Fibroblast of the conjunctiva (primary cell): ENCODE results near the gene STARD10.
A peak's percentile ranks its signal among the peaks of the same experiment; 100 is the strongest.

ENCODE experiments used
- DNase-seq: peaks from one replicate; pipeline ENCODE4 v3.0.0-alpha.2; 2010; ENCODE audit warnings: low read depth

STARD10 gene

GRCh38 chr11:72744474-72744873 lies 49.4 kb downstream of the STARD10 start:
- DNase-seq: no peak

GRCh38 chr11:72743321-72744221 lies 50.3 kb downstream of the STARD10 start:
- DNase-seq: no peak

GRCh38 chr11:72742513-72743320 lies 51.1 kb downstream of the STARD10 start:
- DNase-seq: no peak

GRCh38 chr11:72741849-72742512 lies 51.9 kb downstream of the STARD10 start:
- no peak for DNase-seq

GRCh38 chr11:72741429-72741833 lies 52.4 kb downstream of the STARD10 start:
- no peak for DNase-seq

GRCh38 chr11:72740562-72741428 lies 53.1 kb downstream of the STARD10 start:
- no peak for DNase-seq

- no peak for DNase-seq
Observed at GRCh38 chr11:72740060-72740424, 53.8 kb downstream of the STARD10 start.

GRCh38 chr11:72739240-72740059 lies 54.4 kb downstream of the STARD10 start:
- no peak for DNase-seq

- DNase-seq: peak; percentile 49
Observed at GRCh38 chr11:72738199-72739141, 55.4 kb downstream of the STARD10 start.

- no peak for DNase-seq
Observed at GRCh38 chr11:72737336-72737735, 56.5 kb downstream of the STARD10 start.

- DNase-seq: peak; percentile 18
Observed at GRCh38 chr11:72736452-72737069, 57.3 kb downstream of the STARD10 start.

- DNase-seq: no peak
Observed at GRCh38 chr11:72735495-72736027, 58.3 kb downstream of the STARD10 start.

GRCh38 chr11:72732329-72732728 lies 61.5 kb downstream of the STARD10 start:
- no peak for DNase-seq

- DNase-seq: no peak
Observed at GRCh38 chr11:72730737-72731136, 63.1 kb downstream of the STARD10 start.

GRCh38 chr11:72730243-72730642 lies 63.6 kb downstream of the STARD10 start:
- no peak for DNase-seq

GRCh38 chr11:72727521-72727920 lies 66.3 kb downstream of the STARD10 start:
- DNase-seq: no peak

- no peak for DNase-seq
Observed at GRCh38 chr11:72726266-72727220, 67.3 kb downstream of the STARD10 start.

- no peak for DNase-seq
Observed at GRCh38 chr11:72725724-72726028, 68.2 kb downstream of the STARD10 start.
